HepG2 (cell line): ENCODE results near the gene TMEM14B. TPM values are rescaled to one million over a fixed set of nuclear protein-coding genes. Genes with fewer than 3 reads are reported as not detected.
"Not testable (repeated sequence)": the region's sequence is repeated elsewhere in the genome, so short reads cannot be mapped to it uniquely, and the experiment has no call there.

Experiments used
- ATAC-seq: fragments of 200-7000 bp; cut with Tn5 transposase; 3 replicates; pipeline ENCODE4 v1.9.1; 2020; ENCODE audit warnings: mild to moderate bottlenecking, moderate library complexity
- BruUV-seq: library from RNA; stranded (reverse); fragments of 400-500 nt; replicated peaks from 2 replicates; lab custom pipeline; 2021; lab: Mats Ljungman, UMichigan
- CTCF ChIA-PET: fragments of 300-600 bp; formaldehyde crosslinking; extraction: SDS; loops from one replicate; lab custom pipeline; 2021; ENCODE audit warnings: low total read pairs, inconsistent platforms, low intra/inter-chr PET ratio; lab: Yijun Ruan, JAX
- POLR2A ChIA-PET: fragments of 350-600 bp; sonication (Branson Sonifier 250); formaldehyde crosslinking; loops from one replicate; lab custom pipeline; 2020; ENCODE audit warnings: antibody characterized with exemption, inconsistent platforms; lab: Yijun Ruan, JAX
- DNase-seq: peaks from one replicate; pipeline ENCODE4 v3.0.0-alpha.2; 2015; ENCODE audit warnings: low spot score
- FAIRE-seq: peaks from 3 replicates; lab custom pipeline; 2011; peaks lifted over from hg19 to GRCh38; lab: Jason Lieb, UNC
- H2AFZ ChIP-seq: one replicate; pipeline ENCODE4 v1.6.1; 2011; ENCODE audit warnings: low read length, inconsistent platforms
- H3K27ac ChIP-seq: fragments of 300-600 bp; 3 replicates; pipeline ENCODE4 v1.8.0; 2011; ENCODE audit warnings: mixed run types, mild to moderate bottlenecking, mixed read lengths, low read length, inconsistent platforms; ENCODE audit not compliant: insufficient read depth; ENCODE audit errors: extremely low read length
- H3K27me3 ChIP-seq, 2 experiments: fragments of 200-600 bp in 1 of 2; 2 replicates in 1 of 2; 3 replicates in 1 of 2; pipeline versions ENCODE4 v1.6.0 to v1.8.0; 2011; ENCODE audit warnings: low read length in 2 of 2, mild to moderate bottlenecking in 2 of 2, moderate library complexity in 2 of 2, inconsistent platforms in 1 of 2; ENCODE audit not compliant: insufficient read depth in 2 of 2, control insufficient read depth in 1 of 2
- H3K36me3 ChIP-seq, 2 experiments: fragments of 200-600 bp in 1 of 2; replicated peaks in 1 of 2; 2 replicates in 1 of 2; 3 replicates in 1 of 2; pipeline versions ENCODE4 v1.5.1 to v1.8.0; 2011; ENCODE audit warnings: low read length in 2 of 2, inconsistent platforms in 1 of 2; ENCODE audit not compliant: insufficient read depth in 2 of 2, control insufficient read depth in 1 of 2
- H3K4me1 ChIP-seq: 2 replicates; pipeline ENCODE4 v1.5.1; 2012; ENCODE audit warnings: low read length, inconsistent platforms; ENCODE audit not compliant: insufficient read depth
- H3K4me2 ChIP-seq: 2 replicates; pipeline ENCODE4 v1.6.0; 2011; ENCODE audit warnings: low read depth, low read length, inconsistent platforms
- H3K4me3 ChIP-seq, 3 experiments: fragments of 200-600 bp in 1 of 3; sonication (generic), shearing (Covaris generic) in 1 of 3; replicated peaks in 1 of 3; 2 replicates each; pipeline ENCODE4 v1.5.1; 2011 to 2016; ENCODE audit warnings: low read length in 3 of 3, inconsistent platforms in 2 of 3, low read depth in 2 of 3, mild to moderate bottlenecking in 2 of 3, control low read depth in 1 of 3, mixed read lengths in 1 of 3; ENCODE audit not compliant: insufficient read depth in 1 of 3
- H3K79me2 ChIP-seq: one replicate; pipeline ENCODE4 v1.6.1; 2011; ENCODE audit warnings: low read length, inconsistent platforms; ENCODE audit not compliant: insufficient read depth
- H3K9ac ChIP-seq: 2 replicates; pipeline ENCODE4 v1.6.0; 2011; ENCODE audit warnings: mild to moderate bottlenecking, low read depth, low read length, inconsistent platforms; ENCODE audit not compliant: insufficient read depth
- H3K9me3 ChIP-seq: 2 replicates; pipeline ENCODE4 v1.5.1; 2012; ENCODE audit warnings: mild to moderate bottlenecking, low read length
- H4K20me1 ChIP-seq: 2 replicates; pipeline ENCODE4 v1.6.0; 2011; ENCODE audit warnings: inconsistent platforms, mild to moderate bottlenecking, low read length, moderate library complexity; ENCODE audit not compliant: insufficient read depth
- CCAR2 ChIP-seq: fragments of 200-400 bp; formaldehyde crosslinking; optimal IDR thresholded peaks from 2 replicates; pipeline ENCODE3; 2018; ENCODE audit warnings: low read depth, mild to moderate bottlenecking, low read length, moderate library complexity
- FOSL2 ChIP-seq: sonication (generic); formaldehyde crosslinking; IDR thresholded peaks from 2 replicates; pipeline ENCODE4 v1.4.0; 2020; ENCODE audit warnings: missing genetic modification reagents
- MYNN ChIP-seq: sonication (generic); formaldehyde crosslinking; IDR thresholded peaks from 2 replicates; pipeline ENCODE4 v1.4.0; 2020; ENCODE audit warnings: mild to moderate bottlenecking, low read depth, missing genetic modification reagents
- ONECUT2 ChIP-seq: sonication (generic); formaldehyde crosslinking; IDR thresholded peaks from 2 replicates; pipeline ENCODE4 v1.4.0; 2020; ENCODE audit warnings: missing genetic modification reagents
- ZNF607 ChIP-seq: sonication (generic); formaldehyde crosslinking; IDR thresholded peaks from 2 replicates; pipeline ENCODE4 v1.5.1; 2020; ENCODE audit warnings: missing genetic modification reagents, mild to moderate bottlenecking, borderline replicate concordance
- ZNF670 ChIP-seq: sonication (generic); formaldehyde crosslinking; IDR thresholded peaks from 2 replicates; pipeline ENCODE4 v1.8.0; 2022; ENCODE audit warnings: mild to moderate bottlenecking, missing genetic modification reagents, borderline replicate concordance
- ZNF720 ChIP-seq: sonication (generic); formaldehyde crosslinking; IDR thresholded peaks from 2 replicates; pipeline ENCODE4 v1.4.0; 2020; ENCODE audit warnings: missing genetic modification reagents
- ZSCAN20 ChIP-seq: sonication (generic); formaldehyde crosslinking; IDR thresholded peaks from 2 replicates; pipeline ENCODE4 v1.4.0; 2020; ENCODE audit warnings: missing genetic modification reagents, mild to moderate bottlenecking, borderline replicate concordance
- WGBS: methylation state at CpG from one replicate; pipeline ENCODE4 v1.1.6; 2017; ENCODE audit warnings: low lambda C conversion rate; 5-methylcytosine and 5-hydroxymethylcytosine counted together
- in situ Hi-C: cut with HindIII; loops from 2 replicates; pipeline ENCODE4 v1.10.0; 2017; ENCODE audit warnings: low pct_unique_long_range_greater_than_20kb; ENCODE audit not compliant: extremely low pct_ligation_motif_present
- intact Hi-C: fragments of 100-400 bp; cut with micrococcal nuclease; formaldehyde crosslinking; loops from one replicate; pipeline ENCODE4 v1.10.0; 2022; ENCODE audit not compliant: unreplicated experiment
- polyA plus RNA-seq, 8 experiments: library from polyadenylated mRNA; depleted of rRNA in 3 of 8; stranded (reverse) in 7 of 8; unstranded in 1 of 8; fragments of >200 nt; fragmentation: Illumina TruSeq in 4 of 8; extraction: Trizol in 4 of 8; gene quantifications; 2 replicates each; pipeline versions ENCODE4 v1.2.1 to v1.2.3, GENCODE V29; 2011 to 2016; ENCODE audit warnings: low read depth in 4 of 8, missing spikeins in 1 of 8, mixed read lengths in 1 of 8; ENCODE audit not compliant: insufficient read depth in 1 of 8
- total RNA-seq, 5 experiments: library from RNA; depleted of rRNA; stranded (reverse); fragments of >200 nt; fragmentation: Illumina TruSeq; extraction: Trizol; gene quantifications; 2 replicates each; pipeline ENCODE4 v1.2.3, GENCODE V29; 2016; ENCODE audit warnings: low read depth in 1 of 5
- TF ChIP-seq, protein P1 (sequence below): IDR thresholded peaks from 2 replicates; pipeline ENCODE4 v1.6.1; 2016; ENCODE audit warnings: mild to moderate bottlenecking

Gene TMEM14B
- total and polyA plus RNA-seq, 2 of the 13 experiments (the other 11 are each of a cell fraction or from before 2014, with no cell fraction given) = 133 to 200 TPM

DNA sequence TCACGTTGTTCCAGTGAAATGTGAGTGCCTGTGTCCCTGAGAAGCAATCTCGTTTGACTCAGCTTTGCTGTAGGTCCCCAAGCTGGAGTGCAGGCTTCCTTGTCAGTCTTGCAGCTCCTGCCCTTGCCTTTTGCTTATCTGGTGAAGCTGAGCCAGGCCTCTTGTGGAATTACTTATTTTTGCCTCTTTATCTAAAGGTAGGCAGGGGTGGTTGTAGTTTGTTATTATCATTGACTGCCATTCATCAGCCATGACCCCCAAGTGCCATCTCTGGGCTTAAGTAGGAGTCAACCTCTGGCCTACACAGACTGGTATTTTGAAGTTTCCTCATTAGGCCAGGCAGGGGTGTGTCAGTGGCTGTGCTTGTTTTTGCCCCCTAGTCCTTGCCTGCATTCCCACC lies 2.1 kb downstream of the TMEM14B start:
- FAIRE-seq = no peak
- Histone ChIP-seq H3K4me3 (peak overlapping the region in 1 of 3 experiments; percentile 84; a peak in 1 of 6 replicates), H3K79me2 (peaks cover 56% of the 10 kb centered on the region)

DNA sequence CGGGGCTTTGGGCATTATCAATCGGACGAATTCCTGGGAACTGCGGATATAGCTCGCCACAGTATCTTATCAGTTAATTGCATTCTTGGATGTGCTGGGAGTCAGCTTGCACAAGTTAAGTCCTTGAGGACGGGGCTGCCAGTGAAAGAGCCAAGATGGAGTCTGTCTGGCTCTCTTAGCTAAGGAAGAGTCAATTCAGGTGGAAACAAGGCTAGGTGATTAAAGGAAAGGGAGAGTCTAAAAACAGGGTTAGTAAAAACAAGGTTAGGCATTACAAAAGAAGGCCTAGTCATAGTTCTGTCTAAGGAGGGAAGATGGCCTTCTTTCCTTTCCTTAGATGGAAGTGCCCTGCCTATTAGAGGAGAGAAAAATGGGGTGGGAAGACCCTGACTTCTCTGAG lies 3.0 kb downstream of the TMEM14B start:
- H2AFZ ChIP-seq, H3K4me3 ChIP-seq, intact Hi-C loops, ATAC-seq, BruUV-seq, H3K4me2 ChIP-seq, DNase-seq, CTCF ChIA-PET, FAIRE-seq, H3K9ac ChIP-seq, H4K20me1 ChIP-seq, H3K9me3 ChIP-seq, H3K27ac ChIP-seq, H3K27me3 ChIP-seq, in situ Hi-C loops: not testable (repeated sequence)
- peaks cover 29% of the 10 kb centered on the region for H3K4me1 ChIP-seq
- peaks cover 58% of the 10 kb centered on the region for H3K79me2 ChIP-seq
- POLR2A ChIA-PET = interaction anchor here (5.1 kb wide), 1 partner anchor 29 kb away, joined by 332 read pairs; the partner anchor contains the start of gene TMEM14C
- WGBS = 97% methylated on average over 6 of the region's 6 CpGs
- H3K36me3 ChIP-seq = peaks cover 29 to 51% of the 10 kb centered on the region in 2 experiments

More for the DNA sequence above, 2.1 kb downstream of the TMEM14B start:
- H4K20me1 ChIP-seq = no peaks in the 10 kb centered on the region
- no TSS peak for BruUV-seq
- in situ Hi-C loops = no loop called here
- TF ChIP-seq, protein P1, sequence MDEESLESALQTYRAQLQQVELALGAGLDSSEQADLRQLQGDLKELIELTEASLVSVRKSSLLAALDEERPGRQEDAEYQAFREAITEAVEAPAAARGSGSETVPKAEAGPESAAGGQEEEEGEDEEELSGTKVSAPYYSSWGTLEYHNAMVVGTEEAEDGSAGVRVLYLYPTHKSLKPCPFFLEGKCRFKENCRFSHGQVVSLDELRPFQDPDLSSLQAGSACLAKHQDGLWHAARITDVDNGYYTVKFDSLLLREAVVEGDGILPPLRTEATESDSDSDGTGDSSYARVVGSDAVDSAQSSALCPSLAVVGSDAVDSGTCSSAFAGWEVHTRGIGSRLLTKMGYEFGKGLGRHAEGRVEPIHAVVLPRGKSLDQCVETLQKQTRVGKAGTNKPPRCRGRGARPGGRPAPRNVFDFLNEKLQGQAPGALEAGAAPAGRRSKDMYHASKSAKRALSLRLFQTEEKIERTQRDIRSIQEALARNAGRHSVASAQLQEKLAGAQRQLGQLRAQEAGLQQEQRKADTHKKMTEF = no peak
- TF ChIP-seq ZNF720 (CRISPR knock-in tag) = no peak
- TF ChIP-seq MYNN = no peak
- TF ChIP-seq CCAR2 = no peak
- no peak for TF ChIP-seq ZNF607 (CRISPR knock-in tag)
- no peak for TF ChIP-seq ZNF670 (CRISPR knock-in tag)
- no peak for TF ChIP-seq FOSL2 (CRISPR knock-in tag)
- no peak for TF ChIP-seq ZSCAN20 (CRISPR knock-in tag)
- no peak for TF ChIP-seq ONECUT2
- 71% methylated on average over 2 of the region's 2 CpGs for WGBS
- peaks cover 25 to 43% of the 10 kb centered on the region in 2 experiments for H3K36me3 ChIP-seq
- H3K4me1 ChIP-seq = peaks cover 29% of the 10 kb centered on the region
- peak overlapping the region; percentile 94; the same call in 1 of the 2 replicates for H3K9ac ChIP-seq
- peak overlapping the region; percentile 90 for H3K4me2 ChIP-seq
- DNase-seq (no peak), ATAC-seq (no peak)
- ChIA-PET CTCF (no interaction called here), POLR2A (interaction anchor here (1.8 to 5.1 kb wide), 2 partner anchors 28 to 55 kb away, joined by 9 to 332 read pairs; partner anchors contain the start of genes C6orf52, PAK1IP1 and TMEM14C)
- no peaks in the 10 kb centered on the region for H3K9me3 ChIP-seq
- no peak overlapping the region for H2AFZ ChIP-seq
- H3K27ac ChIP-seq = no peak overlapping the region
- intact Hi-C loops = loop anchor here (5.0 kb wide), 1 partner anchor 242 kb away; no protein-coding TSS in a partner anchor
- H3K27me3 ChIP-seq = no peaks in the 10 kb centered on the region

DNA sequence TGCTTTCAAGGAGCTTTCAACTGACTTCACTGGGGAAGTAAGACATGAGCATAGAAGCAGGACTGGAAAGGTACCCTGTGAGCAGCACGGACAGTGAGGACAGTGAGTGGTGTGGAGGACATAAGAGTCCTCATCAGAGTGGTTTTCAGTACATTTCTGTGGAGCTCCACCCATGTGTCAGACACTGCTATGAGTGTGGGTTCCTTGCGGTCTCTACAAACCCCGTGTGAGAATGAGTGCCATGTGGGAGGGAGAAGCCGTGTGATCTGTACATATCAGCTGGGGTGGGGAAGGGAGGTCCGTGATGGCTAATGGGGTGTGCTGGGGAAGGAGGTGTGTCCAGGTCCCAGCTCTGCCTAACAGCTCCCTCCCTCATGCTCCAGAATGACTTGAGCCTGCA lies 4.2 kb downstream of the TMEM14B start:
- WGBS = 98% methylated on average over 5 of the region's 5 CpGs
- Histone ChIP-seq H3K79me2 (peaks cover 58% of the 10 kb centered on the region), H3K4me1 (peaks cover 25% of the 10 kb centered on the region), H3K36me3 (peaks cover 32 to 61% of the 10 kb centered on the region in 2 experiments)
- H3K9ac ChIP-seq, CTCF ChIA-PET, POLR2A ChIA-PET, H3K27me3 ChIP-seq, H2AFZ ChIP-seq, ATAC-seq, FAIRE-seq, intact Hi-C loops, in situ Hi-C loops, BruUV-seq, H4K20me1 ChIP-seq, H3K4me3 ChIP-seq, DNase-seq, H3K9me3 ChIP-seq, H3K27ac ChIP-seq, H3K4me2 ChIP-seq: not testable (repeated sequence)
